GM12878 (cell line): ENCODE measurements around the gene WIPF1. TPM values are rescaled to one million over a fixed set of nuclear protein-coding genes. Genes with fewer than 3 reads are reported as not detected.
A peak's percentile ranks its signal among the peaks of the same experiment; 100 is the strongest.

Experiments used
- ATAC-seq: fragments of 200-7000 bp; cut with Tn5 transposase; 3 replicates; pipeline ENCODE4 v1.9.1; 2020; ENCODE audit warnings: mild to moderate bottlenecking, moderate library complexity
- BruUV-seq: library from RNA; stranded (reverse); fragments of 400-500 nt; replicated peaks from 2 replicates; lab custom pipeline; 2021; lab: Mats Ljungman, UMichigan
- CTCF ChIA-PET: fragments of 300-600 bp; sonication (Branson Sonifier 250); formaldehyde crosslinking; extraction: SDS; loops from one replicate; lab custom pipeline; 2021; ENCODE audit warnings: inconsistent platforms; lab: Yijun Ruan, JAX
- POLR2A ChIA-PET: fragments of 350-600 bp; formaldehyde crosslinking; extraction: SDS; loops from one replicate; lab custom pipeline; 2021; ENCODE audit warnings: inconsistent platforms; lab: Charles Lee
- RAD21 ChIA-PET: fragments of 300-600 bp; sonication (Branson Sonifier 250); formaldehyde crosslinking; loops from one replicate; lab custom pipeline; 2023; ENCODE audit warnings: antibody characterized with exemption; ENCODE audit not compliant: unreplicated experiment; lab: Charles Lee
- SMC1A ChIA-PET: fragments of 300-600 bp; sonication (Branson Sonifier 250); formaldehyde crosslinking; loops from one replicate; lab custom pipeline; 2023; ENCODE audit not compliant: unreplicated experiment, uncharacterized antibody; lab: Charles Lee
- DNase-seq: peaks from one replicate; pipeline ENCODE4 v3.0.0-alpha.2; 2011; ENCODE audit warnings: low read depth, low spot score
- FAIRE-seq: peaks from 3 replicates; lab custom pipeline; 2011; peaks lifted over from hg19 to GRCh38; lab: Jason Lieb, UNC
- H2AFZ ChIP-seq: 2 replicates; pipeline ENCODE4 v1.6.0; 2011; ENCODE audit warnings: low read depth, low read length, control low read depth; ENCODE audit not compliant: control insufficient read depth
- H3K27ac ChIP-seq: 2 replicates; pipeline ENCODE4 v1.5.1; 2011; ENCODE audit warnings: control low read depth; ENCODE audit not compliant: control insufficient read depth, insufficient read depth
- H3K27me3 ChIP-seq, 2 experiments: replicated peaks in 1 of 2; 2 replicates each; pipeline versions ENCODE4 v1.6.0 to v1.6.1; 2011; ENCODE audit warnings: low read length in 1 of 2; ENCODE audit not compliant: control insufficient read depth in 2 of 2, insufficient read depth in 2 of 2
- H3K36me3 ChIP-seq, 2 experiments: 2 replicates each; pipeline ENCODE4 v1.5.1; 2011; ENCODE audit warnings: low read length in 1 of 2; ENCODE audit not compliant: control insufficient read depth in 2 of 2, insufficient read depth in 2 of 2
- H3K4me1 ChIP-seq: 2 replicates; pipeline ENCODE4 v1.6.1; 2011; ENCODE audit warnings: mild to moderate bottlenecking, low read length, moderate library complexity, mixed read lengths; ENCODE audit not compliant: control insufficient read depth, insufficient read depth
- H3K4me2 ChIP-seq: 2 replicates; pipeline ENCODE4 v1.6.0; 2011; ENCODE audit warnings: control low read depth; ENCODE audit not compliant: control insufficient read depth, insufficient read depth
- H3K4me3 ChIP-seq: fragments of 200-600 bp; sonication (generic); 2 replicates; pipeline ENCODE4 v1.5.1; 2016
- H3K79me2 ChIP-seq: 2 replicates; pipeline ENCODE4 v1.6.0; 2011; ENCODE audit warnings: low read length; ENCODE audit not compliant: control insufficient read depth, insufficient read depth
- H3K9ac ChIP-seq: 2 replicates; pipeline ENCODE4 v1.8.0; 2011; ENCODE audit warnings: low read length, control low read depth, mixed read lengths; ENCODE audit not compliant: control insufficient read depth, insufficient read depth
- H3K9me3 ChIP-seq: replicated peaks from 3 replicates; pipeline ENCODE4 v1.5.1; 2011; ENCODE audit warnings: mild to moderate bottlenecking, low read length; ENCODE audit not compliant: control insufficient read depth, insufficient read depth
- H4K20me1 ChIP-seq: 2 replicates; pipeline ENCODE4 v1.6.0; 2011; ENCODE audit not compliant: control insufficient read depth, insufficient read depth
- DPF2 ChIP-seq: fragments of 450-650 bp; IDR thresholded peaks from 2 replicates; pipeline ENCODE4 v1.6.1; 2017; ENCODE audit warnings: mild to moderate bottlenecking
- JUNB ChIP-seq: IDR thresholded peaks from 2 replicates; pipeline ENCODE4 v1.6.1; 2016; ENCODE audit warnings: antibody characterized with exemption, mild to moderate bottlenecking
- MTA3 ChIP-seq: IDR thresholded peaks from 2 replicates; pipeline ENCODE4 v1.6.1; 2012; ENCODE audit warnings: low read length, inconsistent platforms, borderline replicate concordance
- ZNF384 ChIP-seq: IDR thresholded peaks from 2 replicates; pipeline ENCODE4 v1.6.1; 2012; ENCODE audit warnings: low read depth, mild to moderate bottlenecking, low read length, improper control_type of control experiment, borderline replicate concordance
- WGBS: methylation state at CpG from one replicate; pipeline ENCODE4 v1.1.6; 2016; ENCODE audit warnings: low lambda C conversion rate; ENCODE audit not compliant: insufficient replicate concordance, insufficient coverage; ENCODE audit errors: missing lambda C conversion rate; 5-methylcytosine and 5-hydroxymethylcytosine counted together
- in situ Hi-C: fragments of 300-500 bp; cut with MboI; formaldehyde crosslinking; loops from 9 replicates; pipeline ENCODE4 v1.14.3; 2018; ENCODE audit warnings: mixed read lengths
- intact Hi-C: fragments of 100-400 bp; cut with micrococcal nuclease; formaldehyde crosslinking; loops from one replicate; pipeline ENCODE4 v1.14.2; 2022; ENCODE audit not compliant: unreplicated experiment
- polyA plus RNA-seq, 11 experiments: library from polyadenylated mRNA; depleted of rRNA in 4 of 11; unstranded in 6 of 11; stranded (reverse) in 5 of 11; fragments of >200 nt; fragmentation: Nextera tagmentation in 4 of 11; fragmentation: Illumina TruSeq in 1 of 11; extraction: Ambion mirVana in 4 of 11; extraction: Trizol in 1 of 11; gene quantifications; 1 replicate in 1 of 11; 2 replicates in 10 of 11; pipeline versions ENCODE4 v1.2.1 to v1.2.3, GENCODE V29; 2011 to 2016; ENCODE audit warnings: inconsistent platforms in 2 of 11, missing spikeins in 2 of 11, low read depth in 1 of 11
- total RNA-seq, 4 experiments: library from RNA; depleted of rRNA in 3 of 4; stranded (reverse); fragments of >200 nt in 3 of 4; fragmentation: Illumina TruSeq in 1 of 4; extraction: Trizol in 1 of 4; gene quantifications; 2 replicates each; pipeline versions ENCODE4 v1.2.1 to v1.2.3, GENCODE V29; 2013 to 2021
- TF ChIP-seq, protein P1 (sequence below): fragments of 450-650 bp; IDR thresholded peaks from 2 replicates; pipeline ENCODE4 v1.6.1; 2017; ENCODE audit warnings: low read depth, mild to moderate bottlenecking, moderate library complexity

Gene WIPF1
- total and polyA plus RNA-seq, 10 of the 15 experiments (the other 5 are each of a cell fraction or from before 2014, with no cell fraction given), result 23.1 to 188 (median 68.9) TPM

DNA sequence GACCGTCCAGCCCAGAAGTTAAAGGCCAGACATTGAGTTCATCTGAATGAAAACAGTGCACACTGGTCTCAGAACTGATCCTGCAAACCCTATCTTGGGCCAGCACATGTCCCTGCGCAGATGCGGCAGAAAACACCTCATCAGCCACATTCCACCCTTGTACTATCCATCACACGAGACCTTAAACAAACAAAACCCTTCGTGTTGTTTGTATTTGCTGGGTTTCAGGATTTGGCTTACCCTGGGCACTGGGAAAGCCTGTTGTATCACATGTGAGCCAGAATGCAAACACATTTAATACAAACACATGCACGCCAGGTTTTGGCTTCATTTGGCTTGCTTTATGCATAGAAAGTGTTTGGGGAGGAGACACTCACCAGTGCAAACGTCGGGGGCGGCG is 12.5 kb downstream of the WIPF1 start (continued):
- TF ChIP-seq, protein P1, sequence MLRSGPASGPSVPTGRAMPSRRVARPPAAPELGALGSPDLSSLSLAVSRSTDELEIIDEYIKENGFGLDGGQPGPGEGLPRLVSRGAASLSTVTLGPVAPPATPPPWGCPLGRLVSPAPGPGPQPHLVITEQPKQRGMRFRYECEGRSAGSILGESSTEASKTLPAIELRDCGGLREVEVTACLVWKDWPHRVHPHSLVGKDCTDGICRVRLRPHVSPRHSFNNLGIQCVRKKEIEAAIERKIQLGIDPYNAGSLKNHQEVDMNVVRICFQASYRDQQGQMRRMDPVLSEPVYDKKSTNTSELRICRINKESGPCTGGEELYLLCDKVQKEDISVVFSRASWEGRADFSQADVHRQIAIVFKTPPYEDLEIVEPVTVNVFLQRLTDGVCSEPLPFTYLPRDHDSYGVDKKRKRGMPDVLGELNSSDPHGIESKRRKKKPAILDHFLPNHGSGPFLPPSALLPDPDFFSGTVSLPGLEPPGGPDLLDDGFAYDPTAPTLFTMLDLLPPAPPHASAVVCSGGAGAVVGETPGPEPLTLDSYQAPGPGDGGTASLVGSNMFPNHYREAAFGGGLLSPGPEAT, result no peak
- TF ChIP-seq ZNF384, result no peak

DNA sequence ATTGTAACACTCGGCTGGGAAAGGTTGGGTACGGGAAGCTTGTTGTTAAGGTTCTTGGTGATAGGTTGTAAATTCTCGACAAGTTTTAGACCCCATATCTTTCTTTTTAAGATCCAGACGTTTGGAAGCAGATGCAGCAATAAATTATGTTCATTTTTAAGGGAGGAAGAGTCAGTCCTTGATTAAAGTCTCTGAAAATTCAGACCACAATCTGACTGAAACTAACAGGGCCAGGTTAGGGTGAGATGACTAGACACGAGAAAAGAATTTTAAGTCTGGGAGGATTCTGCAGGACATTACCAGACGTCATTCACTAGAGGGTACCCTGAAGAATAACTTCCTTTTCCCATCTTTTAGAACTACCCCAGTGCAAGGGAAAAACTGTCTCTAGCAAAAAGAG is 16.1 kb downstream of the WIPF1 start:
- CTCF ChIA-PET, result interaction anchor here (0.7 to 13.6 kb wide), 7 partner anchors 17 to 120 kb away, joined by 3 to 261 read pairs (median 4); partner anchors contain the start of genes GPR155 and WIPF1
- POLR2A ChIA-PET, result interaction anchor here (1.2 to 1.3 kb wide), 2 partner anchors 11 to 26 kb away, joined by 3 to 4 read pairs; no protein-coding TSS in a partner anchor
- H3K79me2 ChIP-seq, result peaks cover 18% of the 10 kb centered on the region
- DNase-seq (no peak), ATAC-seq (peak; percentile 45), FAIRE-seq (no peak)
- peaks cover 7% of the 10 kb centered on the region for H3K4me1 ChIP-seq
- intact Hi-C loops (no loop called here), in situ Hi-C loops (loop anchor here (25.0 kb wide), 1 partner anchor 106 kb away; no protein-coding TSS in a partner anchor)
- no peak overlapping the region for H3K4me3 ChIP-seq
- peaks cover 8% of the 10 kb centered on the region for H4K20me1 ChIP-seq
- RAD21 ChIA-PET, result interaction anchor here (1.2 to 9.5 kb wide), 4 partner anchors 16 to 120 kb away, joined by 3 to 159 read pairs (median 34); partner anchors contain the start of gene WIPF1
- BruUV-seq, result no TSS peak
- H3K36me3 ChIP-seq, result peaks cover 17 to 55% of the 10 kb centered on the region in 2 experiments
- WGBS, result 32% methylated on average over 6 of the region's 6 CpGs
- no peak overlapping the region for H3K4me2 ChIP-seq
- no peak overlapping the region for H3K27ac ChIP-seq
- H3K9me3 ChIP-seq, result no peaks in the 10 kb centered on the region
- H3K9ac ChIP-seq, result no peak overlapping the region
- no peaks in the 10 kb centered on the region for H3K27me3 ChIP-seq
- no peak overlapping the region for H2AFZ ChIP-seq
- SMC1A ChIA-PET, result interaction anchor here (1.2 to 12.8 kb wide), 9 partner anchors 10 to 121 kb away, joined by 3 to 193 read pairs (median 6); partner anchors contain the start of gene WIPF1
- TF ChIP-seq MTA3 (no peak), JUNB (peak; percentile 32; the same call in 1 of the 2 replicates), DPF2 (no peak)
